ENCODE data around the gene AANAT. TPM values are rescaled to one million over a fixed set of nuclear protein-coding genes. Genes with fewer than 3 reads are reported as not detected.

The AANAT gene
- total RNA-seq, 2 experiments from 2014 or later, result not detected

GRCh38 chr17:76427501-76428231 lies 39.7 kb upstream of the AANAT start:
- intact Hi-C loops (cut with micrococcal nuclease; ENCODE audit: unreplicated experiment), result loop anchor here (1.0 to 2.0 kb wide), 2 partner anchors 26 to 53 kb away; partner anchors contain the start of gene UBE2O
- Histone ChIP-seq H3K9me3 (ENCODE audit: low read length) (0 out of 2 replicates have a peak, but pooled peaks cover 4% of the 10 kb centered on the region), H3K4me1 (ENCODE audit: insufficient read depth, low read length, poor library complexity, severe bottlenecking) (peaks cover 95% of the 10 kb centered on the region), H3K4me3 (ENCODE audit: low read depth, low read length, poor library complexity, severe bottlenecking) (peak overlapping the region; percentile 59), H3K27ac (ENCODE audit: low read depth, low read length, poor library complexity, severe bottlenecking) (peak overlapping the region; percentile 92), H4K20me1 (ENCODE audit: insufficient read depth, low read length) (no peaks in the 10 kb centered on the region), H3K79me2 (ENCODE audit: insufficient read depth, low read depth, low read length) (peaks cover 91% of the 10 kb centered on the region), H3K9me2 (ENCODE audit: insufficient read depth, low read length) (no peaks in the 10 kb centered on the region), H3K36me3 (ENCODE audit: insufficient read depth, low read length) (no peaks in the 10 kb centered on the region; the same call in 1 of the 2 replicates), H3K4me2 (ENCODE audit: low read length) (peak overlapping the region; percentile 82), H2AFZ (ENCODE audit: low read length) (no peak overlapping the region)
- BruUV-seq (replicated peaks), result no TSS peak
- ChIA-PET POLR2A (interaction anchor here (0.6 to 2.8 kb wide), 13 partner anchors 10 to 398 kb away, joined by 3 to 17 read pairs (median 5); partner anchors contain the start of genes RHBDF2 and UBE2O), CTCF (ENCODE audit: unreplicated experiment) (interaction anchor here (0.6 to 2.0 kb wide), 3 partner anchors 8 to 29 kb away, joined by 3 to 5 read pairs (median 4); no protein-coding TSS in a partner anchor)
- TF ChIP-seq EZH2phosphoT487 (IDR thresholded peaks at IDR 0.05; ENCODE audit: borderline replicate concordance, low read depth, low read length), result no peak
- TF ChIP-seq CTCF (conservative IDR thresholded peaks at IDR 0.05; ENCODE audit: low read length), result no peak
- DNase-seq (ENCODE audit: low spot score), result peak; percentile 90

- CTCF ChIA-PET (ENCODE audit: unreplicated experiment), result interaction anchor here (1.3 to 2.0 kb wide), 2 partner anchors 20 to 30 kb away, joined by 4 to 5 read pairs; no protein-coding TSS in a partner anchor
Observed at GRCh38 chr17:76428511-76428910, 38.9 kb upstream of the AANAT start.

More at GRCh38 chr17:76428511-76428910, 38.9 kb upstream of the AANAT start:
- no peak for DNase-seq (ENCODE audit: low spot score)
- TF ChIP-seq EZH2phosphoT487 (IDR thresholded peaks at IDR 0.05; ENCODE audit: borderline replicate concordance, low read depth, low read length), result no peak
- TF ChIP-seq CTCF (conservative IDR thresholded peaks at IDR 0.05; ENCODE audit: low read length), result no peak
- Histone ChIP-seq H3K4me2 (ENCODE audit: low read length) (peak overlapping the region; percentile 82), H2AFZ (ENCODE audit: low read length) (no peak overlapping the region), H3K4me3 (ENCODE audit: low read depth, low read length, poor library complexity, severe bottlenecking) (peak overlapping the region; percentile 59), H3K9me2 (ENCODE audit: insufficient read depth, low read length) (no peaks in the 10 kb centered on the region), H4K20me1 (ENCODE audit: insufficient read depth, low read length) (no peaks in the 10 kb centered on the region), H3K79me2 (ENCODE audit: insufficient read depth, low read depth, low read length) (peaks cover 91% of the 10 kb centered on the region), H3K36me3 (ENCODE audit: insufficient read depth, low read length) (peaks cover 4% of the 10 kb centered on the region; the same call in 1 of the 2 replicates), H3K9me3 (ENCODE audit: low read length) (0 out of 2 replicates have a peak, but pooled peaks cover 4% of the 10 kb centered on the region), H3K27ac (ENCODE audit: low read depth, low read length, poor library complexity, severe bottlenecking) (peak overlapping the region; percentile 92), H3K4me1 (ENCODE audit: insufficient read depth, low read length, poor library complexity, severe bottlenecking) (peaks cover 96% of the 10 kb centered on the region)
- no TSS peak for BruUV-seq (replicated peaks)
- intact Hi-C loops (cut with micrococcal nuclease; ENCODE audit: unreplicated experiment), result loop anchor here (2.0 kb wide), 1 partner anchor 52 kb away; no protein-coding TSS in a partner anchor
- POLR2A ChIA-PET, result interaction anchor here (0.7 to 2.8 kb wide), 9 partner anchors 11 to 518 kb away, joined by 3 to 17 read pairs (median 5); partner anchors contain the start of gene RHBDF2

Measured in OCI-LY7 (cell line).